Measurements from ENCODE around the gene PTGFRN.

Gene PTGFRN

DNA sequence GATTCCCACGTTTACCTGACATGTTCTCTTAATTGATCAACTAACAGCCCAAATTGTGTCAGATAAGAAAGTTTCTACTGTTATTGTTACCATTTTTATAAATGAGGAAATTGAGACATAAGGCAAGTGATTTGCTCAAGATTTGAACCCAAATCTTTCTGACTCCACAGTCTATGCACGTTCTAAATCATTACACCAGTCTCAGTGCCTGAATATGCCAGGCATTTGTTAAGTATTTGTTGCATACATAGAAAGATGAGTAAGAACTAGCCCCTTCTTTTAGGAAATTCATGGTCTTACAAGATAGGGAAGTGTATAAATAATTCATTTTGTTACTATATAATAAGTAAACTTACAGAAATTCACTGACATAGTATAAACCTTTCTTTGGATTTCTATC lies 84.7 kb downstream of the PTGFRN start:
- Histone ChIP-seq H3K4me1 (ENCODE audit: control insufficient read depth, insufficient read depth, low read length) (no peaks in the 10 kb centered on the region), H3K27ac (ENCODE audit: insufficient read depth, low read depth, low read length, poor library complexity, severe bottlenecking) (no peak overlapping the region), H3K27me3 (ENCODE audit: control insufficient read depth, insufficient read depth, low read length, poor library complexity, severe bottlenecking) (no peaks in the 10 kb centered on the region), H3K9me3 (ENCODE audit: control insufficient read depth, low read length) (no peaks in the 10 kb centered on the region), H3K4me3 (ENCODE audit: insufficient read depth, low read depth, low read length) (no peak overlapping the region), H3K36me3 (ENCODE audit: control insufficient read depth, insufficient read depth, low read length) (peaks cover 6% of the 10 kb centered on the region)
- WGBS, 2 experiments = 87 to 90% methylated on average over 2 of the region's 2 CpGs

DNA sequence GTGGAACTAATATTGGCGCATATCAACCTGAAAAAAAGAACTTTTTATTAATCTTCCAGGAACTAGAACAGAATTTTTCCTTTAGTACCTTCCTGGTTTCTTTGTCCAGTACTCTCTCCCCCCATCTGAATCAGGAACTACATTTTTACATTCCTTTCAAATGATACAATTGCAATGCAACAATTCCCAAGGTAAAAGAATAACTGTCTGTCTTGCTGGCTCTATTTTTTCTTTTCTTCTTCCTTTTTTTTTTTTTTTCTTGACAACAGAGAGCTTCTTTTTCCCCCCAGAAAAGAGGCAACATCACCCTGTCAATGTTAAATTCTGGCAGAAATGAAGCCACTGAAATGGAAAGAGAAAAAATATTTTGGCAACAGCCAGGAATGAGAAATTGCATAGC lies 87.3 kb downstream of the PTGFRN start:
- Histone ChIP-seq H3K36me3 (ENCODE audit: control insufficient read depth, insufficient read depth, low read length) (peaks cover 1% of the 10 kb centered on the region), H3K4me3 (ENCODE audit: insufficient read depth, low read depth, low read length) (no peak overlapping the region), H3K27me3 (ENCODE audit: control insufficient read depth, insufficient read depth, low read length, poor library complexity, severe bottlenecking) (no peaks in the 10 kb centered on the region), H3K4me1 (ENCODE audit: control insufficient read depth, insufficient read depth, low read length) (no peaks in the 10 kb centered on the region), H3K9me3 (ENCODE audit: control insufficient read depth, low read length) (no peaks in the 10 kb centered on the region), H3K27ac (ENCODE audit: insufficient read depth, low read depth, low read length, poor library complexity, severe bottlenecking) (no peak overlapping the region)
- WGBS, 2 experiments = 93 to 95% methylated on average over 1 of the region's 1 CpG

DNA sequence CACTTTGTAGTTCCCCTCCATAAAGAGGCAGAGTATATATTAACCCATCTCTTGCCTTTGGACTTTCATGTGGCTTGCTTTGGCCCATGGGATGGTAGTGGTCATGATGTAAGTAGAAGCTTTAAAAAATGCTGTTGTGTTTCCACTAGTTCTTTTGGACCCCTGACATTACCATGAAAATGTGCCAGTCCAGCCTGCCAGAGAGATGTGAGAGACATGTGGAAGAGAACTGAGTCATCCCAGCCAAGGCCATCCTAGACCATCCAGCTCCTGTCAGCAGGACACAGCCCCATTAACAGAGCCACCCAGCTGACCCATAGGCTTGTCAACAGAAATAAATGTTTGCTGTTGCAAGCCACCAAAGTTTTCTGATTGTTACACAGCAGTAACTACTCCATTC lies 87.9 kb downstream of the PTGFRN start:
- no peaks in the 10 kb centered on the region for H3K9me3 ChIP-seq (ENCODE audit: control insufficient read depth, low read length)
- H3K4me3 ChIP-seq (ENCODE audit: insufficient read depth, low read depth, low read length) = no peak overlapping the region
- H3K36me3 ChIP-seq (ENCODE audit: control insufficient read depth, insufficient read depth, low read length) = no peaks in the 10 kb centered on the region
- no peak overlapping the region for H3K27ac ChIP-seq (ENCODE audit: insufficient read depth, low read depth, low read length, poor library complexity, severe bottlenecking)
- H3K4me1 ChIP-seq (ENCODE audit: control insufficient read depth, insufficient read depth, low read length) = no peaks in the 10 kb centered on the region
- H3K27me3 ChIP-seq (ENCODE audit: control insufficient read depth, insufficient read depth, low read length, poor library complexity, severe bottlenecking) = no peaks in the 10 kb centered on the region

DNA sequence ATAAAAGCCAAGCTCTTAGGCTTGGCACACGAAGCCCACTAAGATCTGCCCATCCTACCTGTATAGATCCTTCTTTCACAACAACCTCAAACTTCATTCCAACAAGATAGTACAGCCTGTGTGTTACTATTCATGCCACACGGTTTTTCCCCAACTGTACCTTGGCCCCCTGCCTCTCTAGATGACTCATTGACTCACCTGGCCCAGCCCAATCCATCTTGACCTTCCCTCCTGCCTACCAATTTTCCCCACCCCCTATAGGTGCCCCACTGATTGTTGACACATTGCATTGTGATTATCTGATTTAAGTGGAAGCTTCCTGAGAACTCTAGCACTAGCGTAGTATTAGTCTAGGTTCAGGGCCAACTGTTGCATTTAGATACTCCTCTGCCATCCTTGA lies 89.9 kb downstream of the PTGFRN start:
- 77 to 82% methylated on average over 3 of the region's 3 CpGs for WGBS, 2 experiments

GRCh38 chr1:117000142-117000541 lies 90.4 kb downstream of the PTGFRN start:
- no peaks in the 10 kb centered on the region for H3K9me3 ChIP-seq (ENCODE audit: control insufficient read depth, low read length)
- H3K4me1 ChIP-seq (ENCODE audit: control insufficient read depth, insufficient read depth, low read length) = no peaks in the 10 kb centered on the region
- 96 to 98% methylated on average over 2 of the region's 2 CpGs for WGBS, 2 experiments
- H3K27me3 ChIP-seq (ENCODE audit: control insufficient read depth, insufficient read depth, low read length, poor library complexity, severe bottlenecking) = no peaks in the 10 kb centered on the region
- no peak overlapping the region for H3K4me3 ChIP-seq (ENCODE audit: insufficient read depth, low read depth, low read length)
- H3K27ac ChIP-seq (ENCODE audit: insufficient read depth, low read depth, low read length, poor library complexity, severe bottlenecking) = no peak overlapping the region
- no peaks in the 10 kb centered on the region for H3K36me3 ChIP-seq (ENCODE audit: control insufficient read depth, insufficient read depth, low read length)

More for the DNA sequence above, 89.9 kb downstream of the PTGFRN start:
- Histone ChIP-seq H3K9me3 (ENCODE audit: control insufficient read depth, low read length) (no peaks in the 10 kb centered on the region), H3K27me3 (ENCODE audit: control insufficient read depth, insufficient read depth, low read length, poor library complexity, severe bottlenecking) (no peaks in the 10 kb centered on the region), H3K4me3 (ENCODE audit: insufficient read depth, low read depth, low read length) (no peak overlapping the region), H3K36me3 (ENCODE audit: control insufficient read depth, insufficient read depth, low read length) (no peaks in the 10 kb centered on the region), H3K27ac (ENCODE audit: insufficient read depth, low read depth, low read length, poor library complexity, severe bottlenecking) (no peak overlapping the region), H3K4me1 (ENCODE audit: control insufficient read depth, insufficient read depth, low read length) (no peaks in the 10 kb centered on the region)

DNA sequence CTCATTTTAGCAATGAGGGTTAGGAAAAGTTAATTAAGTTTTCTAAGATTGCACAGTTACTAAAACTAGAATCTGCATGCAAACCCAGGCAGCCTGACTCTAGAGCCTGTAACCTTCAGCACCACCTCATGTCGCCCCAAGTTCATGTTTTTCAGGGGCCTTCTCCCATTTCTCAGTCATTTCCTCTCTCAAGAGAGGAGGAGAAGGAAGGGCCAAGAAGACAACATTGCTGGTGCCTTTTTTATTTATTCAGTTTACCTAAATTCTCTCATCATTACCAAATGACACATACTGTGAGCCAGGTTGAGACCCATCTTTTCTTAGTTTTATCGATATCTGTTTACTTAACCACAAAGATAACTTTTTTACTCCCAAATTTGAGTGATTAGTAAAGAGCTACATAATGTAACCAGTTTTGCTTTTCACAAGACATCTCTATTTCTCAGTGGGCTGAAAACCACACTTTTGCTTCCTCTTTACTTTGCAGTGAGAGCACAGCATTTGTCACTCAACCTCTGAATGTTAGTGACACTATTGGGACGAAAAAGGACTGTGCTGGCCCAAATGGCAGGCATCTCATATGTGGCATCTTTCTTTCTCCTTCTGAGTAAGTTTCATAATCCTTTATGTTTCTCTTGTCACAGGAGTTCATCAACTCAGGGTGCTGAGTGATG lies 91.7 kb downstream of the PTGFRN start, which contains the start of gene CD101:
TSS of gene CD101 (plus strand) at position 507 of the 674 bp plus-strand sequence. CDS start at position 565, 58 bp downstream.
- whole genome bisulfite sequencing, 2 experiments = 95 to 96% methylated on average over 3 of the region's 3 CpGs
- Histone ChIP-seq H3K27ac (ENCODE audit: insufficient read depth, low read depth, low read length, poor library complexity, severe bottlenecking) (no peak within 1 kb of the TSS), H3K27me3 (ENCODE audit: control insufficient read depth, insufficient read depth, low read length, poor library complexity, severe bottlenecking) (no peaks in the 10 kb centered on the region), H3K4me3 (ENCODE audit: insufficient read depth, low read depth, low read length) (no peak within 1 kb of the TSS), H3K36me3 (ENCODE audit: control insufficient read depth, insufficient read depth, low read length) (no peaks in the 10 kb centered on the region), H3K4me1 (ENCODE audit: control insufficient read depth, insufficient read depth, low read length) (no peaks in the 10 kb centered on the region), H3K9me3 (ENCODE audit: control insufficient read depth, low read length) (no peaks in the 10 kb centered on the region)

DNA sequence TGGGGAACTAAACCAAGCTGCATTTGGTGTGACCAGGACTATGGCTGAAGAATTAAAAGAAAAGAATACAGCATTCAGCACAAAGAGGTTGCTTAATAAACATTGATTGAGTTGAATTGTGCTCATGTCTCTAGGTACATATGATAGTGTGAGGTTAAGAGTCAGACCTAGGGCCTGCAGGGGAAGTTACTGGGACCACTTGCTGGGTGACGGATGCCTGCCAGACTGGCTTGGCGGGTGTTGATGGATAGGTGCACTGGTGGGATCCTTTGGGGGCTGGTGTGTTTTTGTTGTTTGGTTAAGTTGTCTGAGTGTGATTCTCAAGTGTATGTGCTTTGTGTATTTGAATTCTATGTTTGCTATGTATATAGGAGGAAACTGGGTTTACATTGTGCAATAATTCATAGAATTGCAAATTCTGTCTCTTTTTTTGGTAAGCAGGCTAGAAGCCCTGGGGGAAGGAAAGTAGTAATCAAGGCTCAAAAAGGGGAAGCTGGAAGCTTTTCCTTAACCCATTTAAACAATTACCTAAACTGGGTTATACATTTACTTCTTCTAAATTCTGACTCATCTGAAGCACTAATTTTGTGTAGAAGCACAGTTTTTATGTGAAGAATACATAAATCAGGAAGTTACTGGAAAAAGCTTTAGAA lies 93.6 kb downstream of the PTGFRN start:
- Histone ChIP-seq H3K36me3 (ENCODE audit: control insufficient read depth, insufficient read depth, low read length) (no peaks in the 10 kb centered on the region), H3K27me3 (ENCODE audit: control insufficient read depth, insufficient read depth, low read length, poor library complexity, severe bottlenecking) (no peaks in the 10 kb centered on the region), H3K4me3 (ENCODE audit: insufficient read depth, low read depth, low read length) (no peak overlapping the region), H3K4me1 (ENCODE audit: control insufficient read depth, insufficient read depth, low read length) (no peaks in the 10 kb centered on the region), H3K27ac (ENCODE audit: insufficient read depth, low read depth, low read length, poor library complexity, severe bottlenecking) (no peak overlapping the region), H3K9me3 (ENCODE audit: control insufficient read depth, low read length) (no peaks in the 10 kb centered on the region)
- 84 to 86% methylated on average over 2 of the region's 2 CpGs for WGBS, 2 experiments

GRCh38 chr1:117007719-117008013 lies 98.0 kb downstream of the PTGFRN start:
- WGBS, 2 experiments = 94 to 100% methylated on average over 1 to 2 of the region's 2 CpGs
- Histone ChIP-seq H3K27ac (ENCODE audit: insufficient read depth, low read depth, low read length, poor library complexity, severe bottlenecking) (no peak overlapping the region), H3K27me3 (ENCODE audit: control insufficient read depth, insufficient read depth, low read length, poor library complexity, severe bottlenecking) (no peaks in the 10 kb centered on the region), H3K9me3 (ENCODE audit: control insufficient read depth, low read length) (no peaks in the 10 kb centered on the region), H3K36me3 (ENCODE audit: control insufficient read depth, insufficient read depth, low read length) (no peaks in the 10 kb centered on the region), H3K4me1 (ENCODE audit: control insufficient read depth, insufficient read depth, low read length) (peaks cover 3% of the 10 kb centered on the region), H3K4me3 (ENCODE audit: insufficient read depth, low read depth, low read length) (no peak overlapping the region)

GRCh38 chr1:117008656-117009055 lies 98.9 kb downstream of the PTGFRN start:
- Histone ChIP-seq H3K4me1 (ENCODE audit: control insufficient read depth, insufficient read depth, low read length) (peaks cover 3% of the 10 kb centered on the region), H3K27me3 (ENCODE audit: control insufficient read depth, insufficient read depth, low read length, poor library complexity, severe bottlenecking) (no peaks in the 10 kb centered on the region), H3K4me3 (ENCODE audit: insufficient read depth, low read depth, low read length) (no peak overlapping the region), H3K36me3 (ENCODE audit: control insufficient read depth, insufficient read depth, low read length) (no peaks in the 10 kb centered on the region), H3K27ac (ENCODE audit: insufficient read depth, low read depth, low read length, poor library complexity, severe bottlenecking) (no peak overlapping the region), H3K9me3 (ENCODE audit: control insufficient read depth, low read length) (no peaks in the 10 kb centered on the region)
- 91 to 92% methylated on average over 2 of the region's 2 CpGs for WGBS, 2 experiments

DNA sequence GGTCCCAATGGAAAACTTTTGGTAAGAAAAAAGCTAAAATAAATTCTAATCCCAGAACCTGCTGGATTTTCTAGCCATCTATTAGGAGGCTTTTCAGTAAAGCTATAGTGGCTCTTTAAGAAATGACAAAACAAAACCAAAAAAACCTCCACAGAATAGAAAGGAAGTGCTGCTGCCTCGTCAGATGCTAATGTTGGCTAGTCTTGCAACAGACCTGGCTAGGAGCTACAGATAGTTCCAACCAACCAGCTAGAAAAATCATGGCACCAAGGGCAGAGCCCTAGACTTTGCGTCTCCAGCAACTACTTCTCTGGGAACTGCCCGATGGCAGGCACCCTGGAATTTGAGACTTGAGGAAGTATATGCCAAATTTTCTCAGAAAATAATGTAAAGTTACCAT lies 99.4 kb downstream of the PTGFRN start:
- 89 to 91% methylated on average over 2 to 3 of the region's 3 CpGs for WGBS, 2 experiments

More for the DNA sequence above, 99.4 kb downstream of the PTGFRN start:
- Histone ChIP-seq H3K4me3 (ENCODE audit: insufficient read depth, low read depth, low read length) (no peak overlapping the region), H3K27ac (ENCODE audit: insufficient read depth, low read depth, low read length, poor library complexity, severe bottlenecking) (no peak overlapping the region), H3K4me1 (ENCODE audit: control insufficient read depth, insufficient read depth, low read length) (peaks cover 3% of the 10 kb centered on the region), H3K9me3 (ENCODE audit: control insufficient read depth, low read length) (no peaks in the 10 kb centered on the region), H3K27me3 (ENCODE audit: control insufficient read depth, insufficient read depth, low read length, poor library complexity, severe bottlenecking) (no peaks in the 10 kb centered on the region), H3K36me3 (ENCODE audit: control insufficient read depth, insufficient read depth, low read length) (no peaks in the 10 kb centered on the region)

All from ectodermal cell (in vitro differentiated cells).